Fibroblast of lung (primary cell): ENCODE measurements around the gene CDC23. TPM values are rescaled to one million over a fixed set of nuclear protein-coding genes. Genes with fewer than 3 reads are reported as not detected.

ENCODE experiments used
- DNase-seq, 2 donors: peaks; one replicate each; pipeline versions ENCODE4 v3.0.0 to v3.0.0-alpha.2; 2010; ENCODE audit warnings: low read depth in 2 of 2
- H2AFZ ChIP-seq: 2 replicates; pipeline ENCODE4 v1.5.1; 2012; ENCODE audit warnings: low read length, control low read depth, inconsistent platforms
- H3K27ac ChIP-seq: 2 replicates; pipeline ENCODE4 v1.5.1; 2011; ENCODE audit warnings: low read length, control low read depth; ENCODE audit not compliant: insufficient read depth
- H3K27me3 ChIP-seq: 2 replicates; pipeline ENCODE4 v1.5.1; 2011; ENCODE audit warnings: mild to moderate bottlenecking, low read length; ENCODE audit not compliant: control insufficient read depth, insufficient read depth
- H3K36me3 ChIP-seq: 2 replicates; pipeline ENCODE4 v1.5.1; 2011; ENCODE audit warnings: low read length; ENCODE audit not compliant: control insufficient read depth, insufficient read depth
- H3K4me1 ChIP-seq: 2 replicates; pipeline ENCODE4 v1.5.1; 2011; ENCODE audit warnings: low read length; ENCODE audit not compliant: control insufficient read depth, insufficient read depth; ENCODE audit errors: extremely low read depth
- H3K4me2 ChIP-seq: 2 replicates; pipeline ENCODE4 v1.5.1; 2011; ENCODE audit warnings: low read length, control low read depth; ENCODE audit not compliant: insufficient read depth; ENCODE audit errors: extremely low read depth
- H3K4me3 ChIP-seq, 4 experiments: fragments of 200-600 bp in 1 of 4; sonication (generic) in 1 of 4; replicated peaks in 1 of 4; 2 replicates each; pipeline ENCODE4 v1.5.1; 2011 to 2016; ENCODE audit warnings: low read length in 4 of 4, low read depth in 3 of 4, mild to moderate bottlenecking in 3 of 4, control low read depth in 2 of 4, inconsistent platforms in 1 of 4, mixed read lengths in 1 of 4; ENCODE audit not compliant: insufficient read depth in 1 of 4; ENCODE audit errors: control extremely low read depth in 1 of 4
- H3K79me2 ChIP-seq: 2 replicates; pipeline ENCODE4 v1.5.1; 2012; ENCODE audit warnings: mild to moderate bottlenecking, low read length, inconsistent platforms; ENCODE audit not compliant: control insufficient read depth, insufficient read depth
- H3K9ac ChIP-seq: 2 replicates; pipeline ENCODE4 v1.5.1; 2011; ENCODE audit warnings: mild to moderate bottlenecking, low read length, control low read depth; ENCODE audit not compliant: insufficient read depth
- H3K9me3 ChIP-seq: 2 replicates; pipeline ENCODE4 v1.5.1; 2012; ENCODE audit warnings: low read depth, low read length; ENCODE audit not compliant: control insufficient read depth, insufficient read depth
- H4K20me1 ChIP-seq: 2 replicates; pipeline ENCODE4 v1.5.1; 2011; ENCODE audit warnings: low read length; ENCODE audit not compliant: control insufficient read depth, insufficient read depth; ENCODE audit errors: extremely low read depth
- EZH2 ChIP-seq: IDR thresholded peaks from 2 replicates; pipeline ENCODE4 v1.5.1; 2012; ENCODE audit warnings: low read length, control low read depth, mild to moderate bottlenecking; ENCODE audit errors: missing control alignments
- polyA plus RNA-seq, 2 donors: library from polyadenylated mRNA; depleted of rRNA in 1 of 2; stranded (reverse) in 1 of 2; unstranded in 1 of 2; fragments of >200 nt; gene quantifications; 2 replicates each; pipeline ENCODE4 v1.2.1, GENCODE V29; 2011 to 2012; ENCODE audit warnings: missing spikeins in 1 of 2
- total RNA-seq: library from RNA; depleted of rRNA; stranded (reverse); fragments of >200 nt; gene quantifications from 2 replicates; pipeline ENCODE4 v1.2.1, GENCODE V29; 2014
- TF ChIP-seq, protein P1 (sequence below), 2 donors: IDR thresholded peaks in 1 of 2; conservative IDR thresholded peaks in 1 of 2; 1 replicate in 1 of 2; 2 replicates in 1 of 2; pipeline ENCODE4 v1.5.1; 2011 to 2012; ENCODE audit warnings: low read length in 2 of 2, control low read depth in 1 of 2, inconsistent platforms in 1 of 2, low read depth in 1 of 2, mild to moderate bottlenecking in 1 of 2

CDC23 gene
- total and polyA plus RNA-seq, 2 donors (not counting 1 experiment from before 2014, with no cell fraction given) = 26.8 to 31.8 TPM

GRCh38 chr5:138230981-138231589 is 18.0 kb upstream of the CDC23 start:
- Histone ChIP-seq H3K9ac (no peak overlapping the region), H3K4me2 (no peak overlapping the region), H3K36me3 (no peaks in the 10 kb centered on the region), H3K4me1 (no peaks in the 10 kb centered on the region), H4K20me1 (no peaks in the 10 kb centered on the region), H3K27ac (no peak overlapping the region), H3K27me3 (no peaks in the 10 kb centered on the region), H2AFZ (no peak overlapping the region), H3K9me3 (no peaks in the 10 kb centered on the region), H3K4me3 (no peak overlapping the region), H3K79me2 (no peaks in the 10 kb centered on the region)
- peak in 1 of 2 donors; percentile 76 for DNase-seq
- no peak for TF ChIP-seq EZH2
- TF ChIP-seq, protein P1, sequence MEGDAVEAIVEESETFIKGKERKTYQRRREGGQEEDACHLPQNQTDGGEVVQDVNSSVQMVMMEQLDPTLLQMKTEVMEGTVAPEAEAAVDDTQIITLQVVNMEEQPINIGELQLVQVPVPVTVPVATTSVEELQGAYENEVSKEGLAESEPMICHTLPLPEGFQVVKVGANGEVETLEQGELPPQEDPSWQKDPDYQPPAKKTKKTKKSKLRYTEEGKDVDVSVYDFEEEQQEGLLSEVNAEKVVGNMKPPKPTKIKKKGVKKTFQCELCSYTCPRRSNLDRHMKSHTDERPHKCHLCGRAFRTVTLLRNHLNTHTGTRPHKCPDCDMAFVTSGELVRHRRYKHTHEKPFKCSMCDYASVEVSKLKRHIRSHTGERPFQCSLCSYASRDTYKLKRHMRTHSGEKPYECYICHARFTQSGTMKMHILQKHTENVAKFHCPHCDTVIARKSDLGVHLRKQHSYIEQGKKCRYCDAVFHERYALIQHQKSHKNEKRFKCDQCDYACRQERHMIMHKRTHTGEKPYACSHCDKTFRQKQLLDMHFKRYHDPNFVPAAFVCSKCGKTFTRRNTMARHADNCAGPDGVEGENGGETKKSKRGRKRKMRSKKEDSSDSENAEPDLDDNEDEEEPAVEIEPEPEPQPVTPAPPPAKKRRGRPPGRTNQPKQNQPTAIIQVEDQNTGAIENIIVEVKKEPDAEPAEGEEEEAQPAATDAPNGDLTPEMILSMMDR (conservative IDR thresholded peaks at IDR 0.05 in 1 of 2, IDR thresholded peaks at IDR 0.05 in 1 of 2; ENCODE audit: low read depth in 1 of 2, low read length in 2 of 2) = no peak

DNA sequence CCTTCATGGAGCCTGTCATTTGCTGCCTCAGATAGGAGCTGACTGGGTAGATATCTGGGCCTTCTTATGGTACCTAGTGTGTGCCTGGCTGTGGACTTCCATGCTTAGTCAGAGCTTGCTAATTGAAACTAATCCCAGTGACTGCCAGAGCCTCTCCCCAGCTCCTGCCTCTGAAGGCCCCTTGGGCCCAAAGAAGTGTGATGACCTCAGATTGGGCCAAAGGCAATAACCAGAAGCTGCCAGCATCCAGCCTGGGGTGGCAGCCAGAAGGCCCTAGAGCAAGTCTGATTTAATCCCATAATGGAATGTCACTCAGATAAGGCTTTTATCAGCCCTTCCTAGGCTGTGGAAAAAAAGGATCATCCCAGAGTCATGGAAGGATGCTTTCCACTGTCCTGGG is 17.1 kb upstream of the CDC23 start:
- Histone ChIP-seq H3K79me2 (no peaks in the 10 kb centered on the region), H3K36me3 (no peaks in the 10 kb centered on the region), H2AFZ (no peak overlapping the region), H3K4me3 (no peak overlapping the region), H3K27me3 (no peaks in the 10 kb centered on the region), H3K4me1 (no peaks in the 10 kb centered on the region), H3K27ac (no peak overlapping the region), H3K9me3 (no peaks in the 10 kb centered on the region), H3K9ac (no peak overlapping the region), H3K4me2 (no peak overlapping the region), H4K20me1 (no peaks in the 10 kb centered on the region)
- TF ChIP-seq EZH2 = no peak
- TF ChIP-seq, protein P1 (conservative IDR thresholded peaks at IDR 0.05 in 1 of 2, IDR thresholded peaks at IDR 0.05 in 1 of 2; ENCODE audit: low read depth in 1 of 2, low read length in 2 of 2) = no peak
- peak in 1 of 2 donors; percentile 48 for DNase-seq

DNA sequence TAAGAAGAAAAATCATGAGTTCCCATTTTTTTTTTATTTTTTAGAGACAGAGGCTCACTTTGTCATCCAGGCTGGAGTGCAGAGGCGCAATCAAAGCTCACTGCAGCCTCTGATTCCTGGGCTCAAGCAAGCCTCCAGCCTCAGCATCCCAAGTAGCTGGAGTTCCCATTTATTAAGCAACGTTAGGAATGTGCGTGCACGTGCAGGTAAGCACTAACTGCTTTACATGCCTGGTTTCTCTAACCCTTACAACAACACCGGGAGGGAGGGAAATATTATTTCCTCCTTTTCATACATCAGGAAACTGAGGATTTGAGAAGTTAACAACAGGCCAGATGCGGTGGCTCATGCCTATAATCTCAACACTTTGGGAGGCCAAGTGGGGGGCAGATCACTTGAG is 16.3 kb upstream of the CDC23 start:
- Histone ChIP-seq H3K4me2 (no peak overlapping the region), H3K9me3 (no peaks in the 10 kb centered on the region), H3K4me3 (no peak overlapping the region), H2AFZ (no peak overlapping the region), H3K9ac (no peak overlapping the region), H3K27me3 (no peaks in the 10 kb centered on the region), H3K36me3 (no peaks in the 10 kb centered on the region), H3K79me2 (no peaks in the 10 kb centered on the region), H4K20me1 (no peaks in the 10 kb centered on the region), H3K4me1 (no peaks in the 10 kb centered on the region), H3K27ac (no peak overlapping the region)
- TF ChIP-seq, protein P1 (conservative IDR thresholded peaks at IDR 0.05 in 1 of 2, IDR thresholded peaks at IDR 0.05 in 1 of 2; ENCODE audit: low read depth in 1 of 2, low read length in 2 of 2) = no peak
- no peak for TF ChIP-seq EZH2
- DNase-seq = no peak
